ENCODE results near the gene BCAR3.

DNA sequence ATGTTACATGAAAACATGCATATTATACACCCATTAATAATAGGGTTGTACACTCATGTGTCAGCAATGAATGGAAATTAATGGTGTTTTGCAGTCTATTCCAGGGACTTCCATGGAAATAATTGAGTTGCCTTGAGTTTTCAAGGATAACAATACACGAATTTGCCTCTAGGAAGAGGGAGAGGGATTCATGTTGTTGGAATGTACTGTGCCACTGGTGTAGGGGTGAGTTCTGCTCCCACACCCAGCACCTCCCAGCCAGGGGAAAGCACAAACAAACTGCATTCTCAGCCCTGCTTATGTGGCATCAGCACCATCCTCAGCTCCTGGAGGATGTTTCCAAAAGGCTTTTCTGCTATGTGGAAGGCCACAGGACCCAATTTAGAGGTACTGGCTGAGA is 57.8 kb downstream of the BCAR3 start:
- TF ChIP-seq ZNF274 (IDR thresholded peaks at IDR 0.05; ENCODE audit: low read depth, low read length) (no peak), YY1 (IDR thresholded peaks at IDR 0.05; ENCODE audit: insufficient read depth, insufficient read length) (no peak), SUZ12 (IDR thresholded peaks at IDR 0.05; ENCODE audit: extremely low read depth, insufficient read depth, insufficient read length) (no peak)

All from NT2/D1 (cell line).